Loucy (cell line): ENCODE data around the gene GPX6.
"Not testable (repeated sequence)": the region's sequence is repeated elsewhere in the genome, so short reads cannot be mapped to it uniquely, and the experiment has no call there.

Experiments
- H2AFZ ChIP-seq: fragments of 200-600 bp; sonication (generic); 2 replicates; pipeline ENCODE4 v1.6.0; 2016; ENCODE audit warnings: antibody characterized with exemption, mild to moderate bottlenecking, low read length, moderate library complexity
- H3F3A ChIP-seq: fragments of 200-600 bp; 2 replicates; pipeline ENCODE4 v1.6.0; 2016; ENCODE audit warnings: antibody characterized with exemption, low read depth, mild to moderate bottlenecking
- H3K27me3 ChIP-seq: fragments of 200-600 bp; sonication (generic); 2 replicates; pipeline ENCODE4 v1.6.1; 2014; ENCODE audit warnings: low read length, mild to moderate bottlenecking; ENCODE audit not compliant: insufficient read depth, poor library complexity, severe bottlenecking
- H3K36me3 ChIP-seq: fragments of 200-600 bp; sonication (generic); 2 replicates; pipeline ENCODE4 v1.6.1; 2016; ENCODE audit warnings: low read length; ENCODE audit not compliant: insufficient read depth
- H3K4me1 ChIP-seq: fragments of 200-600 bp; sonication (generic); 2 replicates; pipeline ENCODE4 v1.5.1; 2014; ENCODE audit warnings: low read length, mild to moderate bottlenecking; ENCODE audit not compliant: insufficient read depth, poor library complexity, severe bottlenecking
- H3K4me2 ChIP-seq: fragments of 200-600 bp; sonication (generic); 2 replicates; pipeline ENCODE4 v1.6.0; 2014; ENCODE audit warnings: antibody characterized with exemption, low read length, low read depth, mild to moderate bottlenecking; ENCODE audit not compliant: poor library complexity, severe bottlenecking
- H3K4me3 ChIP-seq: fragments of 200-600 bp; sonication (generic); 2 replicates; pipeline ENCODE4 v1.5.1; 2014; ENCODE audit warnings: low read length, mild to moderate bottlenecking, mixed read lengths; ENCODE audit not compliant: poor library complexity, severe bottlenecking
- H3K79me2 ChIP-seq: fragments of 200-600 bp; sonication (generic); 2 replicates; pipeline ENCODE4 v1.6.1; 2014; ENCODE audit warnings: low read length; ENCODE audit not compliant: insufficient read depth
- H3K9ac ChIP-seq: fragments of 200-600 bp; sonication (generic); 2 replicates; pipeline ENCODE4 v1.6.0; 2014; ENCODE audit warnings: mild to moderate bottlenecking, low read depth, low read length, moderate library complexity; ENCODE audit not compliant: poor library complexity, severe bottlenecking
- H3K9me2 ChIP-seq: fragments of 200-600 bp; sonication (generic); replicated peaks from 2 replicates; pipeline ENCODE4 v1.6.1; 2016; ENCODE audit warnings: low read depth, low read length, mixed read lengths
- H3K9me3 ChIP-seq: fragments of 200-600 bp; sonication (generic); 2 replicates; pipeline ENCODE4 v1.6.1; 2014; ENCODE audit warnings: mild to moderate bottlenecking, antibody characterized with exemption, low read length, low read depth; ENCODE audit not compliant: insufficient read depth
- H4K20me1 ChIP-seq: fragments of 200-600 bp; sonication (generic); 2 replicates; pipeline ENCODE4 v1.6.0; 2014; ENCODE audit warnings: antibody characterized with exemption, low read length, mild to moderate bottlenecking; ENCODE audit not compliant: insufficient read depth, poor library complexity, severe bottlenecking
- EZH2phosphoT487 ChIP-seq: fragments of 200-600 bp; IDR thresholded peaks from 2 replicates; pipeline ENCODE4 v1.6.1; 2018; ENCODE audit warnings: antibody characterized with exemption, mild to moderate bottlenecking, moderate library complexity, borderline replicate concordance
- TF ChIP-seq, protein P1 (sequence below): fragments of 200-600 bp; sonication (generic); conservative IDR thresholded peaks from 2 replicates; pipeline ENCODE4 v1.5.1; 2014; ENCODE audit warnings: mild to moderate bottlenecking, antibody characterized with exemption, low read length

Gene GPX6

DNA sequence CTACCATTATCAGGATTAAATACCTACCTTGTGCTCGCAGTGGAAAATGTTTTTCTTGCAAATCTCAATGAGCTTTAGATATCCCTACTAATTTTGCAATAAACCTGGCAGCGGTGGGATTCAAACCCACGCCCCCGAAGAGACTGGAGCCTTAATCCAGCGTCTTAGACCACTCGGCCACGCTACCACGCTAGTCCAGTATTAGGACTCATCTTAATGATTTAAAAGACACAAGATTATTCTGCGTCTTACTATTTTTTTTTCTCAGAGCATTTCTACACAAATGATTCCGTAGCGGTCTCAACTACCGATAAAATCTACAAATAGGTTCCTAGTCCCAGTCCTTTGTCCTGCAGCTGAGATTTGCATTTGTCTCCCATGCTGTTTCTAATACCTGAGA lies 37.1 kb downstream of the GPX6 start:
- Histone ChIP-seq H3K36me3 (no peaks in the 10 kb centered on the region), H4K20me1 (no peaks in the 10 kb centered on the region), H3K4me2 (no peak overlapping the region), H3K9me2 (no peaks in the 10 kb centered on the region), H3K4me1 (no peaks in the 10 kb centered on the region), H3K27me3 (no peaks in the 10 kb centered on the region), H3K4me3 (no peak overlapping the region), H2AFZ (no peak overlapping the region), H3K79me2 (no peaks in the 10 kb centered on the region), H3K9me3 (no peaks in the 10 kb centered on the region), H3F3A (no peaks in the 10 kb centered on the region), H3K9ac (no peak overlapping the region)
- TF ChIP-seq, protein P1, sequence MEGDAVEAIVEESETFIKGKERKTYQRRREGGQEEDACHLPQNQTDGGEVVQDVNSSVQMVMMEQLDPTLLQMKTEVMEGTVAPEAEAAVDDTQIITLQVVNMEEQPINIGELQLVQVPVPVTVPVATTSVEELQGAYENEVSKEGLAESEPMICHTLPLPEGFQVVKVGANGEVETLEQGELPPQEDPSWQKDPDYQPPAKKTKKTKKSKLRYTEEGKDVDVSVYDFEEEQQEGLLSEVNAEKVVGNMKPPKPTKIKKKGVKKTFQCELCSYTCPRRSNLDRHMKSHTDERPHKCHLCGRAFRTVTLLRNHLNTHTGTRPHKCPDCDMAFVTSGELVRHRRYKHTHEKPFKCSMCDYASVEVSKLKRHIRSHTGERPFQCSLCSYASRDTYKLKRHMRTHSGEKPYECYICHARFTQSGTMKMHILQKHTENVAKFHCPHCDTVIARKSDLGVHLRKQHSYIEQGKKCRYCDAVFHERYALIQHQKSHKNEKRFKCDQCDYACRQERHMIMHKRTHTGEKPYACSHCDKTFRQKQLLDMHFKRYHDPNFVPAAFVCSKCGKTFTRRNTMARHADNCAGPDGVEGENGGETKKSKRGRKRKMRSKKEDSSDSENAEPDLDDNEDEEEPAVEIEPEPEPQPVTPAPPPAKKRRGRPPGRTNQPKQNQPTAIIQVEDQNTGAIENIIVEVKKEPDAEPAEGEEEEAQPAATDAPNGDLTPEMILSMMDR, result no peak
- no peak for TF ChIP-seq EZH2phosphoT487

DNA sequence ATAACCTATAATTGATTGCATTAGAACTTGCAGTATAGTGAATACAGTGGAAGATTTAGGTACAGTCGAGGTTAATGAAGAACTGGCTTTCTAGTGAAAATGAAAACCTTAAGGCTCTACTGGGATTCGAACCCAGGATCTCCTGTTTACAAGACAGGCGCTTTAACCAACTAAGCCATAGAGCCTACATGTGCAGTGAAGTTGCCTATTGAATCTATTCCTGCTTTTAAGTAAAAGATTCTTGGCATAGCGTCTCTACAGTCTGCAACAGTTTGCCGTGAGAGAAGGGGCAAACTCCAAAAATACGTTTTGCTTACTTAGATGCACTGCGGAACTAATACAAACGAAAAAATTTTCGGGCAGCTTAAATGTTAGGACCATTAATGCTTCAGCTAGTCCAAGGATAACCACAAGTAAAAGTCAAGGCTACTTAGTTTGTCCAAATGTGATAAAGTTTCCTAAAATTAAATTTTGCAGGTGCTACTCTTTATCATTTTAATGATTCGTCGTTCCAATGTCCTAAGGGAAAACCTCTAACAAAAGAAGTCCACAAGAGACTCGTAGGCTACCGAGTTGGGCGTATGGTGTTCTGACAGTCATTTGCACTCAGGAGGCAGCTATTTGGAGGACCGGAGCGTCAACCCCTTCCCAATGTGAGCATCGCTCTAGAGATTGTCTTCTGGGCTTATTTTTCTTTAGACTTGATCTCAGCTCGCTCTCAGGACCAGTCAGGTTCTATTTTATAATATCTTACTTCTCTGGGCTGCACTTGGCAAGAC lies 41.0 kb downstream of the GPX6 start:
- H3K79me2 ChIP-seq, result no peaks in the 10 kb centered on the region
- no peaks in the 10 kb centered on the region for H3K9me3 ChIP-seq
- no peaks in the 10 kb centered on the region for H3K27me3 ChIP-seq
- H3K36me3 ChIP-seq, result no peaks in the 10 kb centered on the region
- no peak for TF ChIP-seq EZH2phosphoT487
- TF ChIP-seq, protein P1, result no peak
- no peak overlapping the region for H3K4me3 ChIP-seq
- no peaks in the 10 kb centered on the region for H3F3A ChIP-seq
- H3K9ac ChIP-seq, result no peak overlapping the region
- H3K4me2 ChIP-seq, result no peak overlapping the region
- H4K20me1 ChIP-seq, result no peaks in the 10 kb centered on the region
- H3K9me2 ChIP-seq, result no peaks in the 10 kb centered on the region
- no peak overlapping the region for H2AFZ ChIP-seq
- H3K4me1 ChIP-seq, result no peaks in the 10 kb centered on the region

DNA sequence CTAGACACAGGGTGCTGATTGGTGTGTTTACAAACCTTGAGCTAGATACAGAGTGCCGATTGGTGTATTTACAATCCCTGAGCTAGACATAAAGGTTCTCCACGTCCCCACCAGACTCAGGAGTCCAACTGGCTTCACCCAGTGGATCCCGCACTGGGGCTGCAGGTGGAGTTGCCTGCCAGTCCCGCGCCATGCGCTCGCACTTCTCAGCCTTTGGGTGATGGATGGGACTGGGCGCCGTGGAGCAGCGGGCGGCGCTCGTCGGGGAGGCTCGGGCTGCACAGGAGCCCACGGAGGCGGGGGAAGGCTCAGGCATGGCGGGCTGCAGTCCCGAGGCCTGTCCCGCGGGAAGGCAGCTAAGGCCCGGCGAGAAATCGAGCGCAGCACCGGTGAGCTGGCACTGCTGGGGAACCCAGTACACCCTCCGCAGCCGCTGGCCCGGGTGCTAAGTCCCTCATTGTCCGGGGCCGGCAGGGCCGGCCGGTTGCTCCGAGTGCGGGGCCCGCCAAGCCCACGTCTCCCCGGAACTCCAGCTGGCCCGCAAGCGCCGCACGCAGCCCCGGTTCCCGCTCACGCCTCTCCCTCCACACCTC lies 46.3 kb downstream of the GPX6 start:
- not testable (repeated sequence) for H3K27me3 ChIP-seq, H3K4me2 ChIP-seq, H3K9me2 ChIP-seq, H3K9me3 ChIP-seq, H3F3A ChIP-seq, H3K4me1 ChIP-seq, H4K20me1 ChIP-seq, H3K79me2 ChIP-seq, H3K4me3 ChIP-seq, H2AFZ ChIP-seq, H3K9ac ChIP-seq, H3K36me3 ChIP-seq

DNA sequence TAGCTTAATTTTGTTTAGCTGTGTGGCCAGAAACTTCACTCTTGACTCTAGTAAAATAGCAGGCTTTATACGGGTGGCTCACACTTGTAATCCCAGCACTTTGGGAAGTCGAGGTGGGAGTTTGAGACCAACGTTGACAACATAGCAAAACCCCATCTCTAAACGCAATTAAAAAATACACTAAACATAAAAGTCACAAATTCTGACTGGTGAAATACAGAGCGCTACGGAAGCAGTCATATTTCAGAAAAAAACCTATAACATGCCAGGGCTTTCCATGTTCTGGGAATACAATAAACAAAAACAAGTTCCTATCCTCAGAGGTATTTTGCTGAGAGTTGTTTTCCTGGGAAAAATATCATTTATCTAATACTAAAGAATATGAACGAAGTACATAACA lies 47.5 kb downstream of the GPX6 start:
- Histone ChIP-seq H3K4me3 (no peak overlapping the region), H3K4me1 (no peaks in the 10 kb centered on the region), H3K79me2 (no peaks in the 10 kb centered on the region), H4K20me1 (no peaks in the 10 kb centered on the region), H3K4me2 (no peak overlapping the region), H3K36me3 (no peaks in the 10 kb centered on the region), H2AFZ (no peak overlapping the region), H3K9me3 (no peaks in the 10 kb centered on the region; the same call in 1 of the 2 replicates), H3F3A (no peaks in the 10 kb centered on the region), H3K9ac (no peak overlapping the region), H3K27me3 (no peaks in the 10 kb centered on the region), H3K9me2 (no peaks in the 10 kb centered on the region)
- TF ChIP-seq, protein P1, result no peak
- TF ChIP-seq EZH2phosphoT487, result no peak
